Tibial nerve (tissue), 4 donors: ENCODE data around the gene JADE2. TPM values are rescaled to one million over a fixed set of nuclear protein-coding genes. Genes with fewer than 3 reads are reported as not detected.

Experiments used
- DNase-seq, 2 donors: peaks; one replicate each; pipeline ENCODE4 v3.0.0-alpha.2; 2019; ENCODE audit warnings: low spot score in 2 of 2
- H3K27ac ChIP-seq, 4 donors: fragments of 200-600 bp; sonication (generic) in 3 of 4; one replicate each; pipeline ENCODE4 v1.5.1; 2017 to 2019; ENCODE audit warnings: mild to moderate bottlenecking in 1 of 4
- H3K27me3 ChIP-seq, 2 donors: fragments of 200-600 bp; sonication (generic) in 1 of 2; one replicate each; pipeline versions ENCODE4 v1.5.1 to v1.6.0; 2017 to 2019
- H3K36me3 ChIP-seq, 3 donors: fragments of 200-600 bp; sonication (generic); one replicate each; pipeline ENCODE4 v1.5.1; 2018 to 2019
- H3K4me1 ChIP-seq, 4 donors: fragments of 200-600 bp; sonication (generic) in 3 of 4; one replicate each; pipeline ENCODE4 v1.5.1; 2017 to 2019
- H3K4me3 ChIP-seq, 4 donors: fragments of 200-600 bp; sonication (generic) in 3 of 4; one replicate each; pipeline ENCODE4 v1.5.1; 2017 to 2019; ENCODE audit warnings: mild to moderate bottlenecking in 1 of 4, moderate library complexity in 1 of 4
- H3K9me3 ChIP-seq, 4 donors: fragments of 200-600 bp; sonication (generic) in 3 of 4; one replicate each; pipeline ENCODE4 v1.5.1; 2017 to 2019
- CTCF ChIP-seq, 5 experiments: fragments of 200-600 bp in 3 of 5; fragments of 450-650 bp in 2 of 5; sonication (generic) in 3 of 5; IDR thresholded peaks; one replicate each; pipeline ENCODE4 v1.5.1; 2016 to 2019; ENCODE audit warnings: antibody characterized with exemption in 5 of 5, mild to moderate bottlenecking in 3 of 5, moderate library complexity in 2 of 5
- EP300 ChIP-seq, 2 donors: sonication (generic); formaldehyde crosslinking; IDR thresholded peaks; one replicate each; pipeline ENCODE4 v1.6.1; 2017; ENCODE audit warnings: antibody characterized with exemption in 2 of 2, mild to moderate bottlenecking in 1 of 2
- POLR2A ChIP-seq, 2 donors: fragments of 450-650 bp; IDR thresholded peaks; one replicate each; pipeline ENCODE4 v1.6.1; 2017; ENCODE audit warnings: antibody characterized with exemption in 2 of 2, mild to moderate bottlenecking in 2 of 2, moderate library complexity in 2 of 2
- WGBS, 2 donors: methylation state at CpG; one replicate each; pipeline ENCODE4 v1.1.5; 2018; 5-methylcytosine and 5-hydroxymethylcytosine counted together
- total RNA-seq, 4 donors: library from RNA; depleted of rRNA; stranded (reverse); fragments of >200 nt; gene quantifications; one replicate each; pipeline ENCODE4 v1.1.0, GENCODE V29; 2016

The JADE2 gene
- total RNA-seq, 4 donors from 2014 or later, result 58.8 to 90.6 (median 73.9) TPM

- H3K4me3 ChIP-seq, result no peak overlapping the region
- H3K27ac ChIP-seq, result no peak overlapping the region
- H3K27me3 ChIP-seq, result no peaks in the 10 kb centered on the region
- no peaks in the 10 kb centered on the region for H3K9me3 ChIP-seq
- H3K4me1 ChIP-seq, result peaks cover 0 to 51% (median 23%) of the 10 kb centered on the region in 4 donors
- no peak for TF ChIP-seq POLR2A (IDR thresholded peaks at IDR 0.05)
- TF ChIP-seq EP300 (IDR thresholded peaks at IDR 0.05), result no peak
- no peak for TF ChIP-seq CTCF (IDR thresholded peaks at IDR 0.05)
- WGBS, 2 donors, result 78 to 92% methylated on average over 1 of the region's 1 CpG
- no peak for DNase-seq
- peaks cover 0 to 70% (median 33%) of the 10 kb centered on the region in 3 donors for H3K36me3 ChIP-seq
Observed at GRCh38 chr5:134536876-134537275, 11.4 kb downstream of the JADE2 start.

DNA sequence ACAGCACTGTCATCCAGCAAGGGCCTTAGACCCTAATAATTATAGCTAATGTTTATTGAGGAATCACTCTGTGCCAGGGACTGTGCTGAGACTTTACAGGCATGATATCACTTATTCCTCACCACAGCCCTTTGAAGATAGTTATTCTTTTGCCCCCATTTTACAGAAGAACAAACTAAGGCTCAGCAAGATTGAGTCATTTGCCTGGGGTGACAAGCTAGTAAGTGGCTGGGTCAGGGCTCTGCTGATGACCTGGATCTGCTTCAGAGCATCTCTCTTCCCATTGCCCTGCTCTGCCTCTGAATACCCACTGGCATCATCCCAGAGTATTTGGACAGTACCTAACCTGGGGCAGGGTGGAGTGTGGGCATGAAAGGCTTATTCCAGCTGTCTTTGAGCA is 11.8 kb downstream of the JADE2 start:
- H3K27me3 ChIP-seq, result no peaks in the 10 kb centered on the region
- peaks cover 0 to 46% (median 22%) of the 10 kb centered on the region in 4 donors for H3K4me1 ChIP-seq
- no peaks in the 10 kb centered on the region for H3K9me3 ChIP-seq
- TF ChIP-seq EP300 (IDR thresholded peaks at IDR 0.05) (no peak), POLR2A (IDR thresholded peaks at IDR 0.05) (no peak), CTCF (IDR thresholded peaks at IDR 0.05) (no peak)
- H3K27ac ChIP-seq, result no peak overlapping the region
- H3K4me3 ChIP-seq, result no peak overlapping the region
- H3K36me3 ChIP-seq, result peaks cover 0 to 74% (median 33%) of the 10 kb centered on the region in 3 donors
- no peak for DNase-seq

GRCh38 chr5:134538296-134538695 is 12.8 kb downstream of the JADE2 start:
- DNase-seq, result no peak
- Histone ChIP-seq H3K4me1 (peaks cover 0 to 39% (median 18%) of the 10 kb centered on the region in 4 donors), H3K36me3 (peaks cover 0 to 83% (median 33%) of the 10 kb centered on the region in 3 donors), H3K9me3 (no peaks in the 10 kb centered on the region), H3K27me3 (no peaks in the 10 kb centered on the region), H3K4me3 (no peak overlapping the region), H3K27ac (no peak overlapping the region)
- 82 to 84% methylated on average over 3 of the region's 3 CpGs for WGBS, 2 donors
- TF ChIP-seq CTCF (IDR thresholded peaks at IDR 0.05) (no peak), POLR2A (IDR thresholded peaks at IDR 0.05) (no peak), EP300 (IDR thresholded peaks at IDR 0.05) (no peak)

DNA sequence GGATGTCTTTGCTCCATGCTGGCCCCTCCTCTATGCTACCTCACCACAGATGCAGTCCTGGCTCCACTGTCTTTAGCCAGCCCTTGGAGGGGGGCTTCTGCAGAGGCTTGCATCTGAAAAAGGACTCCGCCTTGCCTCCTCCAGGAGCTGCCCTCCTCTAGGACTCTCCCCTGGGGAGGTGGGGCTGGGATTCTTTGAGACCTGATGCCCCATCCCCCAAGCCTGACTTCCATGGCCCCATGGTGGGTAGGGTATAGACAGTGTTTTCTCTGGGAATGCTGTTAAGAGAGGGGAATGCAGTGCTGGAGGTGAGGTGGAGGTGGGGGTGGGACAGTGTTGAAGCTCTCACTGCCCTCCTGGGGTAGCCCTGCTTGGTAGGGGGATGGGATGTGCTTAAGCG is 14.3 kb downstream of the JADE2 start:
- Histone ChIP-seq H3K36me3 (peaks cover 0 to 93% (median 33%) of the 10 kb centered on the region in 3 donors), H3K4me1 (peaks cover 0 to 39% (median 18%) of the 10 kb centered on the region in 4 donors)

More for the DNA sequence above, 14.3 kb downstream of the JADE2 start:
- DNase-seq, result no peak
- Histone ChIP-seq H3K9me3 (no peaks in the 10 kb centered on the region), H3K27me3 (no peaks in the 10 kb centered on the region), H3K4me3 (no peak overlapping the region), H3K27ac (no peak overlapping the region)
- TF ChIP-seq CTCF (IDR thresholded peaks at IDR 0.05), result no peak
- no peak for TF ChIP-seq EP300 (IDR thresholded peaks at IDR 0.05)
- TF ChIP-seq POLR2A (IDR thresholded peaks at IDR 0.05), result no peak
- WGBS, 2 donors, result 84 to 88% methylated on average over 2 of the region's 2 CpGs
